ENCODE data around the gene DPH7. TPM values are rescaled to one million over a fixed set of nuclear protein-coding genes. Genes with fewer than 3 reads are reported as not detected.
"Not testable (repeated sequence)": the region's sequence is repeated elsewhere in the genome, so short reads cannot be mapped to it uniquely, and the experiment has no call there.

DPH7 gene
- total RNA-seq: 12.6 TPM

- ATAC-seq: peak; percentile 95
Observed at GRCh38 chr9:137578518-137579258, at the start of gene DPH7. Gene DPH7 (minus strand): TSS chr9:137578925. CDS start chr9:137578777, 148 bp downstream.

GRCh38 chr9:137627406-137627805, 48.7 kb upstream of the DPH7 start:
- ATAC-seq: not testable (repeated sequence)

- no peak for ATAC-seq
Observed at GRCh38 chr9:137626464-137626863, 47.7 kb upstream of the DPH7 start.

GRCh38 chr9:137622211-137622610, 43.5 kb upstream of the DPH7 start:
- not testable (repeated sequence) for ATAC-seq

- ATAC-seq: no peak
Observed at GRCh38 chr9:137621131-137621757, 42.5 kb upstream of the DPH7 start.

GRCh38 chr9:137620581-137620980, 41.9 kb upstream of the DPH7 start:
- ATAC-seq: no peak

GRCh38 chr9:137620048-137620405, 41.3 kb upstream of the DPH7 start:
- no peak for ATAC-seq

- ATAC-seq: peak; percentile 2
Observed at GRCh38 chr9:137619240-137620047, 40.7 kb upstream of the DPH7 start.

- ATAC-seq: peak; percentile 83
Observed at GRCh38 chr9:137618105-137619067, 39.7 kb upstream of the DPH7 start, which contains the start of gene EHMT1. Gene EHMT1 (plus strand): TSS chr9:137619005. CDS start chr9:137619029, 24 bp downstream.

GRCh38 chr9:137615387-137615871, 36.7 kb upstream of the DPH7 start:
- ATAC-seq: no peak

- ATAC-seq: no peak
Observed at GRCh38 chr9:137614631-137615386, 36.1 kb upstream of the DPH7 start.

GRCh38 chr9:137613738-137614523, 35.2 kb upstream of the DPH7 start:
- ATAC-seq: no peak

GRCh38 chr9:137613259-137613658, 34.5 kb upstream of the DPH7 start:
- ATAC-seq: no peak

- ATAC-seq: no peak
Observed at GRCh38 chr9:137612741-137613142, 34.0 kb upstream of the DPH7 start.

- peak; percentile 91 for ATAC-seq
Observed at GRCh38 chr9:137611623-137612609, 33.2 kb upstream of the DPH7 start.

- ATAC-seq: no peak
Observed at GRCh38 chr9:137610944-137611343, 32.2 kb upstream of the DPH7 start.

- ATAC-seq: no peak
Observed at GRCh38 chr9:137607141-137607857, 28.6 kb upstream of the DPH7 start.

GRCh38 chr9:137606734-137607138, 28.0 kb upstream of the DPH7 start:
- ATAC-seq: peak; percentile 1
